Progenitor cell of endocrine pancreas (in vitro differentiated cells): Measurements from ENCODE around the gene POLR1H. TPM values are rescaled to one million over a fixed set of nuclear protein-coding genes. Genes with fewer than 3 reads are reported as not detected.

Experiments used
- DNase-seq: peaks from one replicate; pipeline ENCODE4 v3.0.0; 2021; ENCODE audit warnings: low spot score; ENCODE audit not compliant: unreplicated experiment
- H3K27ac Mint-ChIP-seq: 2 replicates; pipeline ENCODE4 v1.8.0; 2021; ENCODE audit warnings: mild to moderate bottlenecking, moderate library complexity, mixed read lengths
- H3K27me3 Mint-ChIP-seq: 2 replicates; pipeline ENCODE4 v1.8.0; 2021; ENCODE audit warnings: mixed read lengths
- H3K36me3 Mint-ChIP-seq: 2 replicates; pipeline ENCODE4 v1.8.0; 2022; ENCODE audit warnings: mixed read lengths; ENCODE audit not compliant: insufficient read depth
- H3K4me1 Mint-ChIP-seq: 2 replicates; pipeline ENCODE4 v1.8.0; 2021; ENCODE audit warnings: low read depth, mixed read lengths
- H3K4me3 Mint-ChIP-seq: 2 replicates; pipeline ENCODE4 v1.8.0; 2021; ENCODE audit warnings: low read depth, mild to moderate bottlenecking, moderate library complexity, mixed read lengths
- H3K9me3 Mint-ChIP-seq: 2 replicates; pipeline ENCODE4 v1.8.0; 2021; ENCODE audit warnings: low read depth, mixed read lengths
- total RNA-seq: library from RNA; stranded (reverse); gene quantifications from 2 replicates; pipeline ENCODE4 v1.2.1, GENCODE V29; 2021
- TF ChIP-seq, protein P1 (sequence below): fragments of 200-600 bp; sonication (generic); IDR thresholded peaks from one replicate; pipeline ENCODE4 v1.5.0; 2021; ENCODE audit warnings: antibody characterized with exemption, mild to moderate bottlenecking; ENCODE audit not compliant: unreplicated experiment

Gene POLR1H
- total RNA-seq, 1 donor from 2014 or later, result 27.3 TPM

GRCh38 chr6:30061858-30062458 is 893 bp downstream of the POLR1H start:
- Mint-ChIP-seq H3K27me3 (no peaks in the 10 kb centered on the region), H3K27ac (peak overlapping the region; percentile 96), H3K36me3 (peaks cover 6% of the 10 kb centered on the region), H3K4me3 (peak overlapping the region; percentile 90), H3K4me1 (peaks cover 24% of the 10 kb centered on the region), H3K9me3 (no peaks in the 10 kb centered on the region)
- no peak for DNase-seq
- TF ChIP-seq, protein P1, sequence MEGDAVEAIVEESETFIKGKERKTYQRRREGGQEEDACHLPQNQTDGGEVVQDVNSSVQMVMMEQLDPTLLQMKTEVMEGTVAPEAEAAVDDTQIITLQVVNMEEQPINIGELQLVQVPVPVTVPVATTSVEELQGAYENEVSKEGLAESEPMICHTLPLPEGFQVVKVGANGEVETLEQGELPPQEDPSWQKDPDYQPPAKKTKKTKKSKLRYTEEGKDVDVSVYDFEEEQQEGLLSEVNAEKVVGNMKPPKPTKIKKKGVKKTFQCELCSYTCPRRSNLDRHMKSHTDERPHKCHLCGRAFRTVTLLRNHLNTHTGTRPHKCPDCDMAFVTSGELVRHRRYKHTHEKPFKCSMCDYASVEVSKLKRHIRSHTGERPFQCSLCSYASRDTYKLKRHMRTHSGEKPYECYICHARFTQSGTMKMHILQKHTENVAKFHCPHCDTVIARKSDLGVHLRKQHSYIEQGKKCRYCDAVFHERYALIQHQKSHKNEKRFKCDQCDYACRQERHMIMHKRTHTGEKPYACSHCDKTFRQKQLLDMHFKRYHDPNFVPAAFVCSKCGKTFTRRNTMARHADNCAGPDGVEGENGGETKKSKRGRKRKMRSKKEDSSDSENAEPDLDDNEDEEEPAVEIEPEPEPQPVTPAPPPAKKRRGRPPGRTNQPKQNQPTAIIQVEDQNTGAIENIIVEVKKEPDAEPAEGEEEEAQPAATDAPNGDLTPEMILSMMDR, result no peak

DNA sequence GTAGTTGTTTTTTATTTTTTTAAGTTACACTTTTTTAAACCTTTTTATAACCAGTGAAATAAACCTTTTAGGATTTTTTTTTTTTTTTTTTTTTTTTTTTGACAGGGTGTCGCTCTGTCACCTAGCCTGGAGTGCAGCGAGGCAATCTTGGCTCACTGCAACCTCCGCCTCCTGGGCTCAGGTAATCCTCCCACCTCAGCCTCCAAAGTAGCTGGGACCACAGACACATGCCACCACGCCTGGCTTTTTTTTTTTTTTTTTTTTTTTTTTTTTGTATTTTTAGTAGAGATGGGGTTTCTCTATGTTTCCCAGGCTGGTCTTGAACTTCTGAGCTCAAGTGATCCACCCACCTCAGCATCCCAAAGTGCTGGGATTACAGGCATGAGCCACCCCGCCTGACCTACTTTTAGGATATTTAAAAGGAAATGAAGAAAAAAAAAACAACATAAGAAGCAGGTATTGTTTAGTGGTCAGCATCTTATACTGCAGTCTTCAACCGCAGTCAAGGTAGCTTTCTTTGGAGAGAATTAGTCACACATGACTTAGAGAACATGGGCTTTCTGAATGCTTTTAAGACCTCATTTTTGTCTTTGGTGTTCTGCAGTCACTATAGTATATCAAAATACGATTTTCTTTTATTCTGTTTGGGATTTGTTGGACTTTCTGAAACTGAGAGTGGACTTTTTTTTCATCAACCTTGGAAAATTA is 1.6 kb downstream of the POLR1H start:
- H3K9me3 Mint-ChIP-seq, result no peaks in the 10 kb centered on the region
- no peak overlapping the region for H3K27ac Mint-ChIP-seq
- H3K36me3 Mint-ChIP-seq, result peaks cover 3% of the 10 kb centered on the region
- peaks cover 27% of the 10 kb centered on the region for H3K4me1 Mint-ChIP-seq
- peak overlapping the region; percentile 90 for H3K4me3 Mint-ChIP-seq
- TF ChIP-seq, protein P1, result no peak
- no peak for DNase-seq
- no peaks in the 10 kb centered on the region for H3K27me3 Mint-ChIP-seq

GRCh38 chr6:30063315-30063714 is 2.2 kb downstream of the POLR1H start:
- Mint-ChIP-seq H3K4me1 (peaks cover 32% of the 10 kb centered on the region), H3K36me3 (peaks cover 4% of the 10 kb centered on the region), H3K27ac (no peak overlapping the region), H3K4me3 (peak overlapping the region; percentile 38), H3K9me3 (no peaks in the 10 kb centered on the region), H3K27me3 (peaks cover 4% of the 10 kb centered on the region)
- TF ChIP-seq, protein P1, result no peak
- DNase-seq, result no peak

DNA sequence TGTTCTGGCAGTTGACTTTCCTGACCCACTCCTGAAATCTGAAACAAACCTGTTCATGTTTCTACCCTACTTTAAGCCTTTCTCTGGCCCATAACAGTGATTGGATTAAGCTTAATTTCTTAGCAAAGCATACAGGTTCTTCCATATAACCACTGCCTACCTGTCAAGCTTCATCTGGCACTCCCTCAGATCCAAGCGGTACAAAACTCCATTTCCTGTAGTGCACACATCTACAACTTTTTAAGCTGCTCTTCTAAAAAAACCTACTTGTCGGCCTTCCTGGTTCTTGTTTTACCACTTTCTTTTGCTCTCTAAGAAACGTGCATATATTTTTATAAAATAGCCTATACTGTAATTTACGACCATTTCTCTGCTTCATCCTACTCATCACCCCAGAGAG is 5.0 kb downstream of the POLR1H start:
- Mint-ChIP-seq H3K27me3 (peaks cover 22% of the 10 kb centered on the region), H3K9me3 (no peaks in the 10 kb centered on the region), H3K4me1 (peaks cover 30% of the 10 kb centered on the region), H3K36me3 (peaks cover 23% of the 10 kb centered on the region), H3K4me3 (peak overlapping the region; percentile 87), H3K27ac (peak overlapping the region; percentile 96)
- TF ChIP-seq, protein P1, result no peak
- no peak for DNase-seq

- peaks cover 25% of the 10 kb centered on the region for H3K36me3 Mint-ChIP-seq
- H3K9me3 Mint-ChIP-seq, result no peaks in the 10 kb centered on the region
- H3K27me3 Mint-ChIP-seq, result peaks cover 28% of the 10 kb centered on the region
- DNase-seq, result peak; percentile 88
- peak within 1 kb of the TSS; percentile 96 for H3K27ac Mint-ChIP-seq
- TF ChIP-seq, protein P1, result no peak
- peaks cover 28% of the 10 kb centered on the region for H3K4me1 Mint-ChIP-seq
- H3K4me3 Mint-ChIP-seq, result peak within 1 kb of the TSS; percentile 87
Observed at GRCh38 chr6:30066577-30067459, 5.8 kb downstream of the POLR1H start, which contains the start of gene PPP1R11. Gene PPP1R11 (plus strand): TSS chr6:30067198. CDS start chr6:30067411, 213 bp downstream.
